ENCODE measurements around the gene PNMA8C. TPM values are rescaled to one million over a fixed set of nuclear protein-coding genes. Genes with fewer than 3 reads are reported as not detected.
A peak's percentile ranks its signal among the peaks of the same experiment; 100 is the strongest.
"Not testable (repeated sequence)": the region's sequence is repeated elsewhere in the genome, so short reads cannot be mapped to it uniquely, and the experiment has no call there.

The PNMA8C gene
- total RNA-seq, 1 donor from 2014 or later: 0.98 TPM

- TF ChIP-seq EZH2 (IDR thresholded peaks at IDR 0.05; ENCODE audit: insufficient read depth, low read length): no peak
- TF ChIP-seq, protein P1, sequence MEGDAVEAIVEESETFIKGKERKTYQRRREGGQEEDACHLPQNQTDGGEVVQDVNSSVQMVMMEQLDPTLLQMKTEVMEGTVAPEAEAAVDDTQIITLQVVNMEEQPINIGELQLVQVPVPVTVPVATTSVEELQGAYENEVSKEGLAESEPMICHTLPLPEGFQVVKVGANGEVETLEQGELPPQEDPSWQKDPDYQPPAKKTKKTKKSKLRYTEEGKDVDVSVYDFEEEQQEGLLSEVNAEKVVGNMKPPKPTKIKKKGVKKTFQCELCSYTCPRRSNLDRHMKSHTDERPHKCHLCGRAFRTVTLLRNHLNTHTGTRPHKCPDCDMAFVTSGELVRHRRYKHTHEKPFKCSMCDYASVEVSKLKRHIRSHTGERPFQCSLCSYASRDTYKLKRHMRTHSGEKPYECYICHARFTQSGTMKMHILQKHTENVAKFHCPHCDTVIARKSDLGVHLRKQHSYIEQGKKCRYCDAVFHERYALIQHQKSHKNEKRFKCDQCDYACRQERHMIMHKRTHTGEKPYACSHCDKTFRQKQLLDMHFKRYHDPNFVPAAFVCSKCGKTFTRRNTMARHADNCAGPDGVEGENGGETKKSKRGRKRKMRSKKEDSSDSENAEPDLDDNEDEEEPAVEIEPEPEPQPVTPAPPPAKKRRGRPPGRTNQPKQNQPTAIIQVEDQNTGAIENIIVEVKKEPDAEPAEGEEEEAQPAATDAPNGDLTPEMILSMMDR (IDR thresholded peaks at IDR 0.05; ENCODE audit: insufficient read depth, low read depth, low read length): no peak
- H3K4me1 ChIP-seq (ENCODE audit: insufficient read depth, low read length): peaks cover 8% of the 10 kb centered on the region
- no peaks in the 10 kb centered on the region for H3K9me3 ChIP-seq (ENCODE audit: insufficient read depth, low read depth, low read length)
- no peaks in the 10 kb centered on the region for H3K9me3 Mint-ChIP-seq (ENCODE audit: unreplicated experiment)
- H3K27me3 ChIP-seq (ENCODE audit: insufficient read depth, low read length): no peaks in the 10 kb centered on the region
- peaks cover 35% of the 10 kb centered on the region for H3K36me3 Mint-ChIP-seq (ENCODE audit: low read depth, unreplicated experiment)
- H3K4me3 ChIP-seq (ENCODE audit: insufficient read depth, low read depth, low read length): no peak overlapping the region
- H3K36me3 ChIP-seq (ENCODE audit: insufficient read depth, low read length): peaks cover 43% of the 10 kb centered on the region
- H3K4me3 Mint-ChIP-seq (ENCODE audit: unreplicated experiment): no peak overlapping the region
- no peak overlapping the region for H3K27ac ChIP-seq (ENCODE audit: low read depth, low read length)
- peaks cover 27% of the 10 kb centered on the region for H3K79me2 ChIP-seq (ENCODE audit: insufficient read depth, low read length)
- H2AFZ ChIP-seq (ENCODE audit: low read depth, low read length): no peak overlapping the region
- no peak overlapping the region for H3K9ac ChIP-seq (ENCODE audit: low read length)
- no peaks in the 10 kb centered on the region for H3K27me3 Mint-ChIP-seq (ENCODE audit: low read depth, unreplicated experiment)
- H3K27ac Mint-ChIP-seq (ENCODE audit: unreplicated experiment): no peak overlapping the region
- H3K4me2 ChIP-seq (ENCODE audit: low read length): no peak overlapping the region
- H3K4me1 Mint-ChIP-seq (ENCODE audit: low read depth, unreplicated experiment): peaks cover 7% of the 10 kb centered on the region
- peaks cover 8% of the 10 kb centered on the region for H4K20me1 ChIP-seq (ENCODE audit: insufficient read depth, low read length)
- FAIRE-seq: no peak
- DNase-seq (ENCODE audit: low read depth): no peak
Measured at GRCh38 chr19:46380690-46381089, 48.0 kb downstream of the PNMA8C start.

DNA sequence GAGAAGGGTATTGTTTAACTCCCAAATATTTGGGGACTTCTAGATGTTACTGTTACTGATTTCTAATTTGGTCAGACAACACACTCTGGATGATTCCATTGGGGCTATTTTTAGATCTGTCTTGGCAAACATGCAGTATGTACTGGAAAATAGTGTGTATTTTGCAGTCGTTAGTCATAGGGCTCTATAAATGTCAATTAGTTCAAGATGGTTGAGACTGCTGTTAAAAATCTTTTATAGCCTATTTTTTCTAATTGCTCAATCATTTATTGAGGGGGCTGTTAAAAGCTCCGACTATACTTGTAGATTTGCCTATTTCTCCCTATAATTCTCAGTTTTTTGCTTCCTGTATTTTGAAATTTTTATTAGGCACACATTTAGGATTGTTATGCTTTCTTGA is 50.5 kb downstream of the PNMA8C start:
- Histone ChIP-seq H4K20me1 (ENCODE audit: insufficient read depth, low read length) (peaks cover 18% of the 10 kb centered on the region), H3K9ac (ENCODE audit: low read length) (no peak overlapping the region), H3K4me3 (ENCODE audit: insufficient read depth, low read depth, low read length) (no peak overlapping the region), H3K27me3 (ENCODE audit: insufficient read depth, low read length) (no peaks in the 10 kb centered on the region), H3K36me3 (ENCODE audit: insufficient read depth, low read length) (peaks cover 39% of the 10 kb centered on the region), H3K9me3 (ENCODE audit: insufficient read depth, low read depth, low read length) (no peaks in the 10 kb centered on the region), H2AFZ (ENCODE audit: low read depth, low read length) (no peak overlapping the region), H3K4me2 (ENCODE audit: low read length) (peak overlapping the region; percentile 28), H3K79me2 (ENCODE audit: insufficient read depth, low read length) (peaks cover 45% of the 10 kb centered on the region), H3K4me1 (ENCODE audit: insufficient read depth, low read length) (peaks cover 20% of the 10 kb centered on the region), H3K27ac (ENCODE audit: low read depth, low read length) (peak overlapping the region; percentile 33)
- Mint-ChIP-seq H3K36me3 (ENCODE audit: low read depth, unreplicated experiment) (peaks cover 32% of the 10 kb centered on the region), H3K4me1 (ENCODE audit: low read depth, unreplicated experiment) (peaks cover 13% of the 10 kb centered on the region), H3K9me3 (ENCODE audit: unreplicated experiment) (no peaks in the 10 kb centered on the region), H3K27me3 (ENCODE audit: low read depth, unreplicated experiment) (no peaks in the 10 kb centered on the region), H3K27ac (ENCODE audit: unreplicated experiment) (no peak overlapping the region), H3K4me3 (ENCODE audit: unreplicated experiment) (no peak overlapping the region)
- DNase-seq (ENCODE audit: low read depth) (peak; percentile 71), FAIRE-seq (no peak)
- TF ChIP-seq, protein P1 (IDR thresholded peaks at IDR 0.05; ENCODE audit: insufficient read depth, low read depth, low read length): no peak
- no peak for TF ChIP-seq EZH2 (IDR thresholded peaks at IDR 0.05; ENCODE audit: insufficient read depth, low read length)

- H3K27ac ChIP-seq (ENCODE audit: low read depth, low read length): no peak overlapping the region
- Mint-ChIP-seq H3K27ac (ENCODE audit: unreplicated experiment) (peak overlapping the region; percentile 22), H3K4me1 (ENCODE audit: low read depth, unreplicated experiment) (peaks cover 29% of the 10 kb centered on the region), H3K36me3 (ENCODE audit: low read depth, unreplicated experiment) (peaks cover 27% of the 10 kb centered on the region), H3K4me3 (ENCODE audit: unreplicated experiment) (no peak overlapping the region), H3K27me3 (ENCODE audit: low read depth, unreplicated experiment) (no peaks in the 10 kb centered on the region), H3K9me3 (ENCODE audit: unreplicated experiment) (no peaks in the 10 kb centered on the region)
- no peak overlapping the region for H2AFZ ChIP-seq (ENCODE audit: low read depth, low read length)
- H4K20me1 ChIP-seq (ENCODE audit: insufficient read depth, low read length): peaks cover 21% of the 10 kb centered on the region
- H3K27me3 ChIP-seq (ENCODE audit: insufficient read depth, low read length): no peaks in the 10 kb centered on the region
- no peak overlapping the region for H3K9ac ChIP-seq (ENCODE audit: low read length)
- peaks cover 38% of the 10 kb centered on the region for H3K4me1 ChIP-seq (ENCODE audit: insufficient read depth, low read length)
- H3K4me3 ChIP-seq (ENCODE audit: insufficient read depth, low read depth, low read length): no peak overlapping the region
- no peak for DNase-seq (ENCODE audit: low read depth)
- H3K36me3 ChIP-seq (ENCODE audit: insufficient read depth, low read length): peaks cover 25% of the 10 kb centered on the region
- no peak overlapping the region for H3K4me2 ChIP-seq (ENCODE audit: low read length)
- no peak for FAIRE-seq
- H3K79me2 ChIP-seq (ENCODE audit: insufficient read depth, low read length): peaks cover 49% of the 10 kb centered on the region
- no peaks in the 10 kb centered on the region for H3K9me3 ChIP-seq (ENCODE audit: insufficient read depth, low read depth, low read length)
- TF ChIP-seq EZH2 (IDR thresholded peaks at IDR 0.05; ENCODE audit: insufficient read depth, low read length): no peak
- TF ChIP-seq, protein P1 (IDR thresholded peaks at IDR 0.05; ENCODE audit: insufficient read depth, low read depth, low read length): no peak
Measured at GRCh38 chr19:46376241-46377153, 52.2 kb downstream of the PNMA8C start.

GRCh38 chr19:46375476-46376067 is 53.2 kb downstream of the PNMA8C start:
- not testable (repeated sequence) for FAIRE-seq; H3K27me3 ChIP-seq (ENCODE audit: insufficient read depth, low read length); H2AFZ ChIP-seq (ENCODE audit: low read depth, low read length); H3K4me3 ChIP-seq (ENCODE audit: insufficient read depth, low read depth, low read length); H3K4me3 Mint-ChIP-seq (ENCODE audit: unreplicated experiment); H3K9me3 ChIP-seq (ENCODE audit: insufficient read depth, low read depth, low read length); DNase-seq (ENCODE audit: low read depth); H3K9ac ChIP-seq (ENCODE audit: low read length); H3K9me3 Mint-ChIP-seq (ENCODE audit: unreplicated experiment); H3K27ac Mint-ChIP-seq (ENCODE audit: unreplicated experiment); H3K4me2 ChIP-seq (ENCODE audit: low read length); H3K27ac ChIP-seq (ENCODE audit: low read depth, low read length); H3K27me3 Mint-ChIP-seq (ENCODE audit: low read depth, unreplicated experiment)
- Mint-ChIP-seq H3K4me1 (ENCODE audit: low read depth, unreplicated experiment) (peaks cover 36% of the 10 kb centered on the region), H3K36me3 (ENCODE audit: low read depth, unreplicated experiment) (peaks cover 27% of the 10 kb centered on the region)
- Histone ChIP-seq H3K79me2 (ENCODE audit: insufficient read depth, low read length) (peaks cover 49% of the 10 kb centered on the region), H4K20me1 (ENCODE audit: insufficient read depth, low read length) (peaks cover 26% of the 10 kb centered on the region), H3K4me1 (ENCODE audit: insufficient read depth, low read length) (peaks cover 42% of the 10 kb centered on the region), H3K36me3 (ENCODE audit: insufficient read depth, low read length) (peaks cover 21% of the 10 kb centered on the region)

Data from astrocyte (in vitro differentiated cells and primary cell).